Measurements from ENCODE around the gene HIP1R.

DNA sequence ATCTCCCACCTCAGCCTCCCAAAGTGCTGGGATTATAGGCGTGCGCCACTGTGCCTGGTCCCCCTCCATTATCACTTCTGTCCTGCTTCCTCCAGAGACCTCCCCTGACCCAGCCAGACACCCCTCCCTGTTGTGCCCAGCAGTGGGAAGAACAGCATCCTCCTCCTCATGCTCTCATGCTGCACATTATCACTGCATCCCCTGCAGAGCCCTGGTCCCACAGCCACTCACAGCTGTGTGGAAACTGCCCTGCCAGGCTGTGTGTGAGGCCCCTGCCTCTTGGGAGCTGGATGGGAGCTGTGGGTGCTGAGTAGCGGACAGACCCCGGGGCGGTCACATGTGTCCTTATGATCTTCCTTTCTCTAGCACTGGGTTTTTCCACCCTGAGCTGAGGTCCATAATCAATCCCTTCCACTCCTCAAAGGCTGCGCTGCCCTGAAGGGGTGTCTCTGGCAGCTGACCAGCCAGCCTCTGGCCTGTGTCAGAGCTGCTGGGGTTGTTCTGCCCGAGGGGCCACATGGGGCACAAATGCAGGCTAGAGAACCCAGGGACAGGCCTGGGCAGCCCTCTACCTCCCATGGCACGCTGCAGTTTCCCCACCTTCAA lies 9.2 kb downstream of the HIP1R start:
- TF ChIP-seq, protein P1, sequence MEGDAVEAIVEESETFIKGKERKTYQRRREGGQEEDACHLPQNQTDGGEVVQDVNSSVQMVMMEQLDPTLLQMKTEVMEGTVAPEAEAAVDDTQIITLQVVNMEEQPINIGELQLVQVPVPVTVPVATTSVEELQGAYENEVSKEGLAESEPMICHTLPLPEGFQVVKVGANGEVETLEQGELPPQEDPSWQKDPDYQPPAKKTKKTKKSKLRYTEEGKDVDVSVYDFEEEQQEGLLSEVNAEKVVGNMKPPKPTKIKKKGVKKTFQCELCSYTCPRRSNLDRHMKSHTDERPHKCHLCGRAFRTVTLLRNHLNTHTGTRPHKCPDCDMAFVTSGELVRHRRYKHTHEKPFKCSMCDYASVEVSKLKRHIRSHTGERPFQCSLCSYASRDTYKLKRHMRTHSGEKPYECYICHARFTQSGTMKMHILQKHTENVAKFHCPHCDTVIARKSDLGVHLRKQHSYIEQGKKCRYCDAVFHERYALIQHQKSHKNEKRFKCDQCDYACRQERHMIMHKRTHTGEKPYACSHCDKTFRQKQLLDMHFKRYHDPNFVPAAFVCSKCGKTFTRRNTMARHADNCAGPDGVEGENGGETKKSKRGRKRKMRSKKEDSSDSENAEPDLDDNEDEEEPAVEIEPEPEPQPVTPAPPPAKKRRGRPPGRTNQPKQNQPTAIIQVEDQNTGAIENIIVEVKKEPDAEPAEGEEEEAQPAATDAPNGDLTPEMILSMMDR (conservative IDR thresholded peaks at IDR 0.05; ENCODE audit: low read depth in 2 of 2), result no peak
- TF ChIP-seq EZH2 (IDR thresholded peaks at IDR 0.05; ENCODE audit: low read depth, unreplicated experiment) (no peak), ZNF114 (CRISPR knock-in tag; IDR thresholded peaks at IDR 0.05) (no peak), POLR2AphosphoS5 (IDR thresholded peaks at IDR 0.05; ENCODE audit: low read depth) (no peak), EZH2phosphoT487 (IDR thresholded peaks at IDR 0.05; ENCODE audit: unreplicated experiment) (no peak), ZNF331 (CRISPR knock-in tag; IDR thresholded peaks at IDR 0.05; ENCODE audit: low read depth) (no peak), CREB1 (CRISPR knock-in tag; IDR thresholded peaks at IDR 0.05; ENCODE audit: low read depth) (no peak), NANOG (IDR thresholded peaks at IDR 0.05; ENCODE audit: borderline replicate concordance) (no peak), JUNB (IDR thresholded peaks at IDR 0.05; ENCODE audit: unreplicated experiment) (no peak)
- TF ChIP-seq, protein P2, sequence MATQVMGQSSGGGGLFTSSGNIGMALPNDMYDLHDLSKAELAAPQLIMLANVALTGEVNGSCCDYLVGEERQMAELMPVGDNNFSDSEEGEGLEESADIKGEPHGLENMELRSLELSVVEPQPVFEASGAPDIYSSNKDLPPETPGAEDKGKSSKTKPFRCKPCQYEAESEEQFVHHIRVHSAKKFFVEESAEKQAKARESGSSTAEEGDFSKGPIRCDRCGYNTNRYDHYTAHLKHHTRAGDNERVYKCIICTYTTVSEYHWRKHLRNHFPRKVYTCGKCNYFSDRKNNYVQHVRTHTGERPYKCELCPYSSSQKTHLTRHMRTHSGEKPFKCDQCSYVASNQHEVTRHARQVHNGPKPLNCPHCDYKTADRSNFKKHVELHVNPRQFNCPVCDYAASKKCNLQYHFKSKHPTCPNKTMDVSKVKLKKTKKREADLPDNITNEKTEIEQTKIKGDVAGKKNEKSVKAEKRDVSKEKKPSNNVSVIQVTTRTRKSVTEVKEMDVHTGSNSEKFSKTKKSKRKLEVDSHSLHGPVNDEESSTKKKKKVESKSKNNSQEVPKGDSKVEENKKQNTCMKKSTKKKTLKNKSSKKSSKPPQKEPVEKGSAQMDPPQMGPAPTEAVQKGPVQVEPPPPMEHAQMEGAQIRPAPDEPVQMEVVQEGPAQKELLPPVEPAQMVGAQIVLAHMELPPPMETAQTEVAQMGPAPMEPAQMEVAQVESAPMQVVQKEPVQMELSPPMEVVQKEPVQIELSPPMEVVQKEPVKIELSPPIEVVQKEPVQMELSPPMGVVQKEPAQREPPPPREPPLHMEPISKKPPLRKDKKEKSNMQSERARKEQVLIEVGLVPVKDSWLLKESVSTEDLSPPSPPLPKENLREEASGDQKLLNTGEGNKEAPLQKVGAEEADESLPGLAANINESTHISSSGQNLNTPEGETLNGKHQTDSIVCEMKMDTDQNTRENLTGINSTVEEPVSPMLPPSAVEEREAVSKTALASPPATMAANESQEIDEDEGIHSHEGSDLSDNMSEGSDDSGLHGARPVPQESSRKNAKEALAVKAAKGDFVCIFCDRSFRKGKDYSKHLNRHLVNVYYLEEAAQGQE (IDR thresholded peaks at IDR 0.05; ENCODE audit: unreplicated experiment), result no peak
- TF ChIP-seq, protein P3, sequence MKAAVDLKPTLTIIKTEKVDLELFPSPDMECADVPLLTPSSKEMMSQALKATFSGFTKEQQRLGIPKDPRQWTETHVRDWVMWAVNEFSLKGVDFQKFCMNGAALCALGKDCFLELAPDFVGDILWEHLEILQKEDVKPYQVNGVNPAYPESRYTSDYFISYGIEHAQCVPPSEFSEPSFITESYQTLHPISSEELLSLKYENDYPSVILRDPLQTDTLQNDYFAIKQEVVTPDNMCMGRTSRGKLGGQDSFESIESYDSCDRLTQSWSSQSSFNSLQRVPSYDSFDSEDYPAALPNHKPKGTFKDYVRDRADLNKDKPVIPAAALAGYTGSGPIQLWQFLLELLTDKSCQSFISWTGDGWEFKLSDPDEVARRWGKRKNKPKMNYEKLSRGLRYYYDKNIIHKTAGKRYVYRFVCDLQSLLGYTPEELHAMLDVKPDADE (IDR thresholded peaks at IDR 0.05), result no peak

Measured in GM23338 (cell line).